Measurements from ENCODE around the gene TRIM44.
"Not testable (repeated sequence)": the region's sequence is repeated elsewhere in the genome, so short reads cannot be mapped to it uniquely, and the experiment has no call there.

Gene TRIM44

GRCh38 chr11:35650467-35650866 is 12.1 kb upstream of the TRIM44 start:
- Histone ChIP-seq H3K27me3 (ENCODE audit: control insufficient read depth, low read length) (peaks cover 4% of the 10 kb centered on the region; the same call in 1 of the 2 replicates), H3K9me3 (ENCODE audit: control insufficient read depth, insufficient read depth, low read length) (no peaks in the 10 kb centered on the region), H4K20me1 (ENCODE audit: control insufficient read depth, insufficient read depth, low read depth, low read length) (no peaks in the 10 kb centered on the region), H3K79me2 (ENCODE audit: control insufficient read depth, low read length) (no peaks in the 10 kb centered on the region), H3K4me1 (ENCODE audit: control insufficient read depth, low read length) (no peaks in the 10 kb centered on the region), H3K9me2 (replicated peaks; ENCODE audit: control insufficient read depth, low read length) (no peaks in the 10 kb centered on the region), H3K4me2 (ENCODE audit: low read length) (no peak overlapping the region), H3K27ac (ENCODE audit: low read depth, low read length) (no peak overlapping the region), H3F3A (ENCODE audit: control insufficient read depth, insufficient read depth) (no peaks in the 10 kb centered on the region), H3K4me3 (ENCODE audit: low read length) (no peak overlapping the region), H3K36me3 (ENCODE audit: control insufficient read depth, low read length) (no peaks in the 10 kb centered on the region)
- no peak for TF ChIP-seq EZH2phosphoT487 (IDR thresholded peaks at IDR 0.05; ENCODE audit: borderline replicate concordance, low read length)
- TF ChIP-seq CTCF (IDR thresholded peaks at IDR 0.05; ENCODE audit: low read depth, low read length, poor library complexity, severe bottlenecking) = no peak

GRCh38 chr11:35651263-35651662 is 11.3 kb upstream of the TRIM44 start:
- Histone ChIP-seq H3K79me2 (ENCODE audit: control insufficient read depth, low read length) (no peaks in the 10 kb centered on the region), H3K9me3 (ENCODE audit: control insufficient read depth, insufficient read depth, low read length) (no peaks in the 10 kb centered on the region), H3K4me3 (ENCODE audit: low read length) (no peak overlapping the region), H3K4me1 (ENCODE audit: control insufficient read depth, low read length) (no peaks in the 10 kb centered on the region), H4K20me1 (ENCODE audit: control insufficient read depth, insufficient read depth, low read depth, low read length) (no peaks in the 10 kb centered on the region), H3K4me2 (ENCODE audit: low read length) (no peak overlapping the region), H3F3A (ENCODE audit: control insufficient read depth, insufficient read depth) (no peaks in the 10 kb centered on the region), H3K27me3 (ENCODE audit: control insufficient read depth, low read length) (peaks cover 3% of the 10 kb centered on the region; the same call in 1 of the 2 replicates), H3K36me3 (ENCODE audit: control insufficient read depth, low read length) (no peaks in the 10 kb centered on the region), H3K9me2 (replicated peaks; ENCODE audit: control insufficient read depth, low read length) (no peaks in the 10 kb centered on the region), H3K27ac (ENCODE audit: low read depth, low read length) (no peak overlapping the region)
- TF ChIP-seq CTCF (IDR thresholded peaks at IDR 0.05; ENCODE audit: low read depth, low read length, poor library complexity, severe bottlenecking) = no peak

GRCh38 chr11:35652786-35653185 is 9.8 kb upstream of the TRIM44 start:
- not testable (repeated sequence) for H3K79me2 ChIP-seq (ENCODE audit: control insufficient read depth, low read length); H4K20me1 ChIP-seq (ENCODE audit: control insufficient read depth, insufficient read depth, low read depth, low read length); H3K4me3 ChIP-seq (ENCODE audit: low read length); H3K4me1 ChIP-seq (ENCODE audit: control insufficient read depth, low read length); H3K27ac ChIP-seq (ENCODE audit: low read depth, low read length); H3K9me3 ChIP-seq (ENCODE audit: control insufficient read depth, insufficient read depth, low read length); H3K36me3 ChIP-seq (ENCODE audit: control insufficient read depth, low read length); H3K27me3 ChIP-seq (ENCODE audit: control insufficient read depth, low read length); H3K9me2 ChIP-seq (replicated peaks; ENCODE audit: control insufficient read depth, low read length); H3F3A ChIP-seq (ENCODE audit: control insufficient read depth, insufficient read depth); H3K4me2 ChIP-seq (ENCODE audit: low read length)

GRCh38 chr11:35654711-35655110 is 7.9 kb upstream of the TRIM44 start:
- Histone ChIP-seq H3K27me3 (ENCODE audit: control insufficient read depth, low read length) (no peaks in the 10 kb centered on the region), H3K4me2 (ENCODE audit: low read length) (no peak overlapping the region), H3K4me3 (ENCODE audit: low read length) (no peak overlapping the region), H3K79me2 (ENCODE audit: control insufficient read depth, low read length) (no peaks in the 10 kb centered on the region), H3K36me3 (ENCODE audit: control insufficient read depth, low read length) (no peaks in the 10 kb centered on the region), H3F3A (ENCODE audit: control insufficient read depth, insufficient read depth) (no peaks in the 10 kb centered on the region), H3K9me3 (ENCODE audit: control insufficient read depth, insufficient read depth, low read length) (no peaks in the 10 kb centered on the region), H3K27ac (ENCODE audit: low read depth, low read length) (no peak overlapping the region), H4K20me1 (ENCODE audit: control insufficient read depth, insufficient read depth, low read depth, low read length) (no peaks in the 10 kb centered on the region), H3K9me2 (replicated peaks; ENCODE audit: control insufficient read depth, low read length) (no peaks in the 10 kb centered on the region), H3K4me1 (ENCODE audit: control insufficient read depth, low read length) (no peaks in the 10 kb centered on the region)
- TF ChIP-seq CTCF (IDR thresholded peaks at IDR 0.05; ENCODE audit: low read depth, low read length, poor library complexity, severe bottlenecking) (no peak), EZH2phosphoT487 (IDR thresholded peaks at IDR 0.05; ENCODE audit: borderline replicate concordance, low read length) (no peak)
